Mesothelial cell of epicardium (in vitro differentiated cells): ENCODE results near the gene EXO5. TPM values are rescaled to one million over a fixed set of nuclear protein-coding genes. Genes with fewer than 3 reads are reported as not detected.

Experiments used
- DNase-seq, 2 experiments: peaks; one replicate each; pipeline ENCODE4 v3.0.0; 2021; ENCODE audit warnings: low spot score in 2 of 2; ENCODE audit not compliant: unreplicated experiment in 2 of 2
- H3K27ac Mint-ChIP-seq: 2 replicates; pipeline ENCODE4 v1.8.0; 2021; ENCODE audit warnings: mixed read lengths
- H3K27me3 Mint-ChIP-seq: 2 replicates; pipeline ENCODE4 v1.8.0; 2021; ENCODE audit warnings: low read depth, mixed read lengths
- H3K36me3 Mint-ChIP-seq: 2 replicates; pipeline ENCODE4 v1.8.0; 2021; ENCODE audit warnings: mixed read lengths
- H3K4me1 Mint-ChIP-seq: 2 replicates; pipeline ENCODE4 v1.8.0; 2021; ENCODE audit warnings: mixed read lengths
- H3K4me3 Mint-ChIP-seq: 2 replicates; pipeline ENCODE4 v1.8.0; 2021; ENCODE audit warnings: mild to moderate bottlenecking, moderate library complexity, mixed read lengths
- H3K9me3 Mint-ChIP-seq: 2 replicates; pipeline ENCODE4 v1.8.0; 2021; ENCODE audit warnings: mixed read lengths
- total RNA-seq: library from RNA; stranded (reverse); gene quantifications from 3 replicates; pipeline ENCODE4 v1.2.1, GENCODE V29; 2021
- TF ChIP-seq, protein P1 (sequence below): fragments of 200-600 bp; sonication (generic); IDR thresholded peaks from one replicate; pipeline ENCODE4 v1.5.0; 2021; ENCODE audit warnings: antibody characterized with exemption; ENCODE audit not compliant: unreplicated experiment

EXO5 gene
- total RNA-seq, 1 donor from 2014 or later = 16.5 TPM

DNA sequence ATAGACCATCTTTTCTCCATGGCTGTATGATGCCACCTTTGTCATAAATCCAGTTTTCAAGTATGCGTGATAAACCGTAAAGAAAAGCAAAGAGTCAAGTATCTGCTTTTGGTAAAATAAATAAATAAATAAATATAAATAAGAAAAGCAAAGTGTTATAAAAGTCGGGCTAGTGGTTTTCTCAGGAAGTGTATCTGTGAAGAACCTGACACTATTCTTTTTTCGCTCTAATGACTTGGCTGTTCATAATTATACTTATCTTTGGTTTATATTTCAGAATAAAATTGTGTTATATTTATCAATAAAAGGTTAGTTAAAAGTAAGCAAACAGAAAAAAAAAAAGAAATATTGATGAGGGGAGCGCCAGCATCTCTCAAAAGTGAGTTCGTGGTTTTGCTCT, 594 bp upstream of the EXO5 start:
- DNase-seq = no peak
- Mint-ChIP-seq H3K9me3 (peaks cover 34% of the 10 kb centered on the region), H3K4me1 (peaks cover 8% of the 10 kb centered on the region), H3K27ac (peak overlapping the region; percentile 90), H3K27me3 (no peaks in the 10 kb centered on the region), H3K4me3 (peak overlapping the region; percentile 81), H3K36me3 (peaks cover 48% of the 10 kb centered on the region)
- TF ChIP-seq, protein P1, sequence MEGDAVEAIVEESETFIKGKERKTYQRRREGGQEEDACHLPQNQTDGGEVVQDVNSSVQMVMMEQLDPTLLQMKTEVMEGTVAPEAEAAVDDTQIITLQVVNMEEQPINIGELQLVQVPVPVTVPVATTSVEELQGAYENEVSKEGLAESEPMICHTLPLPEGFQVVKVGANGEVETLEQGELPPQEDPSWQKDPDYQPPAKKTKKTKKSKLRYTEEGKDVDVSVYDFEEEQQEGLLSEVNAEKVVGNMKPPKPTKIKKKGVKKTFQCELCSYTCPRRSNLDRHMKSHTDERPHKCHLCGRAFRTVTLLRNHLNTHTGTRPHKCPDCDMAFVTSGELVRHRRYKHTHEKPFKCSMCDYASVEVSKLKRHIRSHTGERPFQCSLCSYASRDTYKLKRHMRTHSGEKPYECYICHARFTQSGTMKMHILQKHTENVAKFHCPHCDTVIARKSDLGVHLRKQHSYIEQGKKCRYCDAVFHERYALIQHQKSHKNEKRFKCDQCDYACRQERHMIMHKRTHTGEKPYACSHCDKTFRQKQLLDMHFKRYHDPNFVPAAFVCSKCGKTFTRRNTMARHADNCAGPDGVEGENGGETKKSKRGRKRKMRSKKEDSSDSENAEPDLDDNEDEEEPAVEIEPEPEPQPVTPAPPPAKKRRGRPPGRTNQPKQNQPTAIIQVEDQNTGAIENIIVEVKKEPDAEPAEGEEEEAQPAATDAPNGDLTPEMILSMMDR = no peak

DNA sequence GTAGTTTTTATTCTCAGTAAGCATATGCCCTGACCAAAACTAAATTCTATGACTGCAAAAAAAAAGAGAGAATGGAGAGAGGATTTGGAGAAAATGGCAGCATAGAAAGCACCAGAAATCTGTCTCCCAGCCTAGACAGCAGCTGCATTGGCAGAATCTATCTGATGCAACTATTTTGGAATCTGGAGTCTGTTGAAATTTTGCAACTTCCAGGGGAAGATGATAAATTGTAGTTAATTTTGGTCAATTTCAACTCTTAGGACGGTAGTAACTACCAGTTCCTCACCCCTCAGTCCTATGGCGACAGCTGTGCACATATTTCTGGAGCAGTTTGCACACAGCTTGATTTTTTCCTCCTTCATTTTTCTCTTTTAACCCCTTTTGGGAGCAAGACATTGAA, 10.9 kb downstream of the EXO5 start:
- TF ChIP-seq, protein P1 = no peak
- peaks cover 68% of the 10 kb centered on the region for H3K9me3 Mint-ChIP-seq

DNA sequence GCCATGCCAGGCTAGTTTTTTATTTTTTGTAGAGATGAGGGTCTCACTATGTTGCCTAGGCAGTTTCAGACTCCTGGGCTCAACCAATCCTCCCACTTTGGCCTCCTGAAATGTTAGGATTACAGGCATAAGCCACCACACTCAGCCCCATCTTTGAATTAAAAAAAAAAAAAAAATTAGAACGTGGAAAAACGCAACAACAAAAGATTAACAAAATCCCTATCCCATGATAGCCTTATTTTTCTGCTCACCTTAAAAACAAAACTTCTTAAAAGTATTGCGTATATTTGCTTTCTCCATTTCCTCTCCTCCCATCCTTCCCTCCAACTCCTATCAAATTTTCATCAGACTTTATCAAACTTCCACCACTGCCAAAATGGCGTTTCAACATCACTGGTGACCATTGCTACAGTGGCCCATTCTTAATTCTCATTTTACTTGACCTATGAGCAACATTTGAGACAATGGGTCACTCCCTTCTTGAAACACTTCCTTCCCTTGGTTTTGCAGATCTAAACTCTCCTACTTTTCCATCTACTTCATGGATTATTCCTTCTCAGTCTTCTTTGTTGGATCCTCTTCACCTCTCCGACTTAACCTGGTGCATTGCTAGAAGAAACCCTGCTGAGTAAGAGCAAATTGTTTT, 22.3 kb downstream of the EXO5 start:
- peak overlapping the region; percentile 96 for H3K4me3 Mint-ChIP-seq
- H3K4me1 Mint-ChIP-seq = peaks cover 22% of the 10 kb centered on the region
- peaks cover 7% of the 10 kb centered on the region for H3K36me3 Mint-ChIP-seq
- TF ChIP-seq, protein P1 = no peak
- peak overlapping the region; percentile 98 for H3K27ac Mint-ChIP-seq
- H3K9me3 Mint-ChIP-seq = peaks cover 27% of the 10 kb centered on the region
- H3K27me3 Mint-ChIP-seq = no peaks in the 10 kb centered on the region
- no peak for DNase-seq

More for the DNA sequence above, 10.9 kb downstream of the EXO5 start:
- Mint-ChIP-seq H3K4me3 (no peak overlapping the region), H3K27ac (no peak overlapping the region), H3K4me1 (no peaks in the 10 kb centered on the region), H3K36me3 (peaks cover 52% of the 10 kb centered on the region), H3K27me3 (no peaks in the 10 kb centered on the region)
- DNase-seq = no peak

DNA sequence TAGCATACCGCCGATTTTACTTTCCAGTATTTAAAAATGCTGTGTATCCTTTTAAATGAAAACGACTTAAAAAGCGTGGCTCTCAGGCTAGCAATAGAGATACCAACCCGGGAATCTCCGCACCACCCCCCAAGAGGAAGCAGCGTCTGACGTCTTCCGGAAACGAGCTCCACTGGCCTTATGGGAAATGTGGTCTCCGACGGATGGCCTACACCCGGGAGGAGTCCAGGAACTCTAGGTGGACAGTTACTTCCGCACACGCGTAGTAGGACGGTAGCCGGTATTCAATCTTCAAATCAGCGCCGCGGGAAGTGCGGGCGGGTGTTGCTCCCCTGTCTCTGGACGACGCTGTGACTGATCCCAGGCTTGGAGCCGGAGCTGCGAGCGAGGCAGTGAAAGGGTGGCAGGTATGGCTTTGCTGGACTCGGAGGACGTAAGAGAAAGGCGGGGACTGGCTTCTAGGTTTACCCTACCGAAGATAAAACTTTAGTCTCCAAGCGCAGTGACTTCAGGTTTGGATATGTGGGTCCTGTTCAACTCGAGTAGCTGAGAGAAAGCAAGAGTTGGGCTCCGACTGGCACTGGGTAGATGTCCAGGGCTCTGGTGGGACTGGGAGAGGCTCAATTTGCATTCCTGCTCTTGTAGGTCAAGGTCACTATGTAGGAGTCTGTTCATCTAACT, 23.0 kb downstream of the EXO5 start, which contains the start of gene ZNF684:
ZNF684 (plus strand) TSS at position 257 of the 681 bp plus-strand sequence. CDS start 1,530 bp downstream, outside the sequence.
- no peaks in the 10 kb centered on the region for H3K27me3 Mint-ChIP-seq
- H3K4me1 Mint-ChIP-seq = peaks cover 22% of the 10 kb centered on the region
- peaks cover 7% of the 10 kb centered on the region for H3K36me3 Mint-ChIP-seq
- peaks cover 23% of the 10 kb centered on the region for H3K9me3 Mint-ChIP-seq
- H3K4me3 Mint-ChIP-seq = peak within 1 kb of the TSS; percentile 96
- H3K27ac Mint-ChIP-seq = peak within 1 kb of the TSS; percentile 98
- TF ChIP-seq, protein P1 = no peak
- peak; percentile 55 to 73 for DNase-seq

DNA sequence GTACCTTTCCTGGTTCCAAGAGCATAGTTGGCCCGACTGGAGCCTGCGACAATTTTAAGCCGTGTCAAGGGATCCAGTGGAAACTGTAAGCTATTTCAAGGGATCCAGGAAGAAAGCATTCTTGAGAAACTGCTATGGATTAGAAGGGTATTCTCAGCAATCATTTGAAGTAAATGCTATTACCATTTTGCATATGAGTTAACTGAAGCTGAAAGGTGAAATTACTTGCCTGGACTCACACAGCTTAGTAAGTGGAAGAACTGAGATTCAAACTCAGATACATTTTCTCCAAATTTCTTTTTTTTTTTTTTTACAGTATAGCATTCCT, 23.5 kb downstream of the EXO5 start:
- Mint-ChIP-seq H3K4me1 (peaks cover 22% of the 10 kb centered on the region), H3K4me3 (peak overlapping the region; percentile 96), H3K27ac (peak overlapping the region; percentile 98), H3K36me3 (peaks cover 8% of the 10 kb centered on the region), H3K9me3 (peaks cover 23% of the 10 kb centered on the region), H3K27me3 (no peaks in the 10 kb centered on the region)
- TF ChIP-seq, protein P1 = no peak
- DNase-seq = no peak
